Measurements from ENCODE around the gene SMIM45.
"Not testable (repeated sequence)": the region's sequence is repeated elsewhere in the genome, so short reads cannot be mapped to it uniquely, and the experiment has no call there.

The SMIM45 gene

DNA sequence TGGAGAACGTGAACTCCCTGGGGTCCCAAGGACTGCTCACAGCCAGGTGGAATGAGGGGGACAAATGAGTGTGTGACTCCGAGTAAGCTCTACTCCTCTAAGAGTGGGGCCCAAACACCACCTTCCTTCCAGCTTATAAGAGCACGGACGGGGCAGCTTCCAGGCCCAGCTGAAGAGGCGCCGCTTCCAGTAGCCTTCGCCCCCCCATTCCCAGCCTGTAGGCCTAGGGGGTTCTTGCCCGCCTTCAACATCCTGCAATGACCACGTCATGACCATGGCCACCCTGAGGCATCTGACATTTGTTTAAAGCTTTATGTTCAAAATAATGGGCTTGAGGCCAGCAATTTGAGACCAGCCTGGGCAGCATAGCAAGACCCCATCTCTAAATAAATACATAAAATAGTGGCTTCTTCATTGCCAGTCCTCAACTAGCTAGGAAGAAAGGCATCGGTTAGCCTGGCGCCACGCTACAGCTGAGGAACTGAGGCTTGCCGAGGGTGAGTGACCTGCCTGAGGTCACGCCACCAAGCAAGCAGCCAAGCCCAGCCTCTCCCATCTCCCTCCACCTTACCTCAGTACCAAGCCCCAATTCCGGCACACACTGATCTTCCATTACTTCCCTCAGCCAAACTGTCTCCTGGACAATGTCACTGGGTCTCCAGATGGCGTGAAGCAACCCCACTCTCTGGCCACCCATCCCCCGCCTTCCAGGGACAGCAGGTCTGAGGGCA lies 17.5 kb upstream of the SMIM45 start:
- no peak for DNase-seq (ENCODE audit: low spot score)

- DNase-seq (ENCODE audit: low spot score): no peak
Observed at GRCh38 chr22:41935015-41935351, 17.0 kb upstream of the SMIM45 start.

DNA sequence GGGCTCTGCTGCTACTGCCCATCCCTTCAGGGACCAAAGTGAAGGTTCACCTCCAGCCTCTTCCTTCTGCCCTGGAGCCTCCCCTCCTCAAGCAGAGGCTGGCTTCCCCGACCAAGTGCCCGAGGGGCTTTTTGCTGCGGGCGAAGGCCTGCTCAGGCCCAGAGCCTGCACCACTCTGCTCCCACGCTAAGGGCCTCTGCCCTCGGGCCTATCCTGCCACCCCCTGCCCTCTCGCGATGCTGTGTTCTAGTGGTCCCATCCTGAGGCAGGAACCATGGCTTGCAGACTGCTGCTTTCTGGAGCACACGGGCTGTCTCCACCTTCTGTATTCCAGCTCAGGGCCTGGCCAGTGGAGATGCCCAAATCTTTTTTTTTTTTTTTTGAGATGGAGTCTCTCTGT lies 16.4 kb upstream of the SMIM45 start:
- no peak for DNase-seq (ENCODE audit: low spot score)

- DNase-seq (ENCODE audit: low spot score): no peak
Observed at GRCh38 chr22:41936894-41937169, 15.1 kb upstream of the SMIM45 start.

DNA sequence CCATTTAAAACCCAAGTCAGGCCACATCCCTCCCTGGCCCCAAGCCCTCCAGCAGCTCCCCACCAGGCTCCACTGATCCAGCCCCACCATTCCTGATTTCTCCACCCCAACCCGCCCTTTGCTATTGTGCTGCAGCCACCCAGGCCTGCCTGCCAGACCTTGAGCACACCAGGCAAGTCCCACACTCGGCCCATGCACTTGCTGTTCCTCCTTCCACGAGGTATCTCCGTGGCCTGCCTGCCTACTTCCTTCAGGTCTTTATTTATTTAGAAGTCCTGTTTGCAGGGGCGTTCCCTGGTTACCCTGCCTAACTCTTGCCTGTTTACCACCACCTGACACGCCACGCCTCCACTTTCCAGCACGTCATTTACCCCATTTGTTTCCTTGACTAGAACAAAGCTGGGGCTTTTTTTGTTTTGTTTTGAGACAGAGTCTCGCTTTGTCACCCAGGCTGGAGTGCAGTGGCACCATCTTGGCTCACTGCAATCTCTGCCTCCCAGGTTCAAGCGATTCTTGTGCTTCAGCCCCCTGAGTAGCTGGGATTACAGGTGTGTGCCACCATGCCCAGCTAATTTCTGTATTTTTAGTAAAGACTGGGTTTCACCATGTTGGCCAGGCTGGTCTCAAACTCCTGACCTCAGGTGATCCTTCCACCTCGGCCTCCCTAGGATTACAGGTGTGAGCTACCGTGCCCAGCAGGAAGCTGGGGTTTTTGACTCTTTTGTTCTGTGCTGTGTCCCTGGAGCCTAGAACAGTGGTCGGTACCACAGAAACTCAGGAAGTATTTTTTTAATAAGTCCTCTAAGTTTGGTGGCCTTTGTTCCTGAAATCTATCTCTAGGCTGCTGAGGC lies 11.7 kb upstream of the SMIM45 start:
- peak; percentile 86 for DNase-seq (ENCODE audit: low spot score)

DNA sequence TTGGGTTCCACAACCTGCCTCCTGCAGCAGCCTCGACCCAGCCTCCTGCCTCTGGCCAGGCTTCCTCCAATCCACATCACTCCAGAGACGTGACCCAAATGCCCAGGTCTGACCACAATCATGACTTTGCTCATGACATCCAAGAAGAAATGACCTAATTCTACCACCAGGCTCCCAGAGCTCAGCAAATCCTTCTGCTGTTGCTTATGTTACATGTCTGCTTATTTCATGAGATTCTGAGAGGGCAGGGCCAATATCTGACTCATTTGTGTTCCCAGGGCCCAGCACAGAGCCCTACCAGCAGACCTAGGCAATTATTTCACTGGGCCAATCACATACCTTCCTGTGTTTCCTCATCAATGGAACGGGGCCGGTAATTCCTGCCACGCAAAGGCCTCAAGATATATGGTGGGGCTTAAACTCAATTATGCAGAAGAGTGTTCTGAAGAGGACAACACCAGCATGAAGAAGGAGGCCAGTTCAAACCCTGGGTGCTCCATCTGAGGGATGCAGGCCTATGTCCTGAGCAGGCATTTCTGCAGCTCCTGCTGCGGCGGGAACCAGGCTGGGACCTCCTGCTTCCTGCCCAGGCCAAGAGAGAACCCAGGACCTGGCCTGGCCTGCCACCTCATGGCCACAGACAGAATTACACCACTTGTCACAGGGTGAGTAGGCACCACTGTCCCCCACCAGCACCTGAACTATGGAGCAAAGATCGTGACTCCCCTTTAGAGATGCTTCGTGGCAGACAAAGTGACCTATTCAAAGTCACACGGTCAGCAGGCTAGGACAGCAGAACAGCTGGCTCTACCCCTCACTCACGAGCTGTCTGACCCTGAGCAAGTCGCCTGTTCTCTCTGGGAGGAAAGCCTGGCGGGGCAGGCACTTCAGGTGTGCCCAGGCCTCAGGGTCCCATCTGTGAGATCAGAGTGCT lies 10.9 kb upstream of the SMIM45 start:
- peak; percentile 82 for DNase-seq (ENCODE audit: low spot score)

GRCh38 chr22:41943661-41944209 lies 8.2 kb upstream of the SMIM45 start:
- no peak for DNase-seq (ENCODE audit: low spot score)

DNA sequence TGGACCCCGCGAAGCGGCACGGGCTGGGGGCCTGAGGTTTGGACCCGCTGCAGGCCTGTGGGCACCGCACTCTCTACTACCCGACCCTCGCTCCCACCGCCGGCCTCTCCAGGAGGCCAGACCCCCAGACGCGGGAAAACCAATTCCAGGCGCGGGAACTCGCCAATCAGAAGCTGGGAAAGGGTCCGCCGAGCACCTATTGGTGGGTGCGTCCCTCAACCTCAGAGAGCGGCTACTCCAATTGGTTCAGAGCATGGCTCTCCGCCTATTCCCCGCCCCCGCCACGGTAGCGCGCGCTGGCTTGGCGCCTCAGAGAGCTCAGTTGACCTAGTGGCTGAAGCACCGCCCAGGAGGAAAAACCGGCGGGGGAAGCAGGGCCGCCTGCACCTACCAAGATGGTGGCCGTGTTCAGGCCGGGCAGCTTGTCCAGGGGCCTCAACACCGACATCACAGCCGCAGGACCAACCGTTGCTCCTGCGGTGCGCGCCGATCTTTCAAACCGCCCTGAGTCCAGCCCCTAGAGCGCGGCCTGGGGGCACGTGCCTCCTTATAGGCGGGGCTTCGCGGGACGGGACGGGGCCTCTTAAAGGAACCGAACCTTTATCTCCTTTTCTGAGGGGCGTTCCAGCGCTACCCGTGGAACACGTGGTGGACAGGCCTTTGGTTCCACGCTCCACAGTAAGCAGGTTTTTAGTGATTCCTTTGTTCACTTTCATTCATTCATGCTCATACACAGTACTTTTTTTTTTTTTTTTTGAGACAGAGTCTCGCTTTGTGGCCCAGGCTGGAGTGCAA lies 5.1 kb upstream of the SMIM45 start, which contains the start of gene CENPM:
Gene CENPM, minus strand, starts transcription at position 524 of the 795 bp plus-strand sequence. Its CDS starts 76 bp downstream, at position 448.
- peak; percentile 87 for DNase-seq (ENCODE audit: low spot score)

GRCh38 chr22:41947424-41948080 lies 4.4 kb upstream of the SMIM45 start:
- no peak for DNase-seq (ENCODE audit: low spot score)

DNA sequence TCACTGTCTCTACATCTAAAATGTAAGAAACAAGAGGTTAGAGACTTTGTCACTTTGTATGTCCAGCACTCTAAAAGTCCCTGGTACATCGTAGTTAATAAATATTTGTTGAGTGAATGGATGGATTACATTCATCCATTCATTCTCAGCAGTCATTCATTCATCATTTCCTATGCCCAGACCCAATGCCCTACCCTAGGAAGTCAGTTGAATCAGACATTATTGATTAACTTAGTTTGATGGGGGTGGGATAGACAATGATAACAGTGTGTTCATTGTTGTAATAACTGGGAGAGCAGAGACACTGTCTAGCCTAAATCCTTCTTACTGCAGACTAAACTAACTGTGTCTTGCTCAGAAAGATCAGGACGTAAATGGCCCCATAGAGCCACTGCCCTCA lies 3.8 kb upstream of the SMIM45 start:
- no peak for DNase-seq (ENCODE audit: low spot score)

GRCh38 chr22:41948928-41949296 lies 3.0 kb upstream of the SMIM45 start:
- not testable (repeated sequence) for DNase-seq (ENCODE audit: low spot score)

- no peak for DNase-seq (ENCODE audit: low spot score)
Observed at GRCh38 chr22:41949297-41949965, 2.5 kb upstream of the SMIM45 start.

DNA sequence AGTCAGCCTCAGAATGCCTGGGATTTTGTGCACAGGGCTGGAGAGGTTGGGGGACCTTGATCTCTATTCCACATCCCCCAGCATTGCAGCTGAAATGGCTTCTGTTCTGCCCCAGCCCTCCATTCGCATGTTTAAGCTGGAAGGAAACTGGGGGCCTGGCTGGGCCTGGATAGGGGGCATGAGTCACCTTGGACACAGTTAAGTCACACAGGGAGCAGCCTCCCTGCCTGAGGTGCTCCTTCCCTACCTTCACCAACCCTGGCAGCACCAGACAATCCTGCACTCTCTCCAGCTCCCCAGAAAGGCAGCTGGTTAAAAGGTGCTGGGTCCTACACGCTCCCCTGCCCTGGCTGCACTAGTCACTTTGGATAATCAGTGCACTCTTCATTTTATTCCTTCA lies 763 bp downstream of the SMIM45 start:
- DNase-seq (ENCODE audit: low spot score): no peak

DNA sequence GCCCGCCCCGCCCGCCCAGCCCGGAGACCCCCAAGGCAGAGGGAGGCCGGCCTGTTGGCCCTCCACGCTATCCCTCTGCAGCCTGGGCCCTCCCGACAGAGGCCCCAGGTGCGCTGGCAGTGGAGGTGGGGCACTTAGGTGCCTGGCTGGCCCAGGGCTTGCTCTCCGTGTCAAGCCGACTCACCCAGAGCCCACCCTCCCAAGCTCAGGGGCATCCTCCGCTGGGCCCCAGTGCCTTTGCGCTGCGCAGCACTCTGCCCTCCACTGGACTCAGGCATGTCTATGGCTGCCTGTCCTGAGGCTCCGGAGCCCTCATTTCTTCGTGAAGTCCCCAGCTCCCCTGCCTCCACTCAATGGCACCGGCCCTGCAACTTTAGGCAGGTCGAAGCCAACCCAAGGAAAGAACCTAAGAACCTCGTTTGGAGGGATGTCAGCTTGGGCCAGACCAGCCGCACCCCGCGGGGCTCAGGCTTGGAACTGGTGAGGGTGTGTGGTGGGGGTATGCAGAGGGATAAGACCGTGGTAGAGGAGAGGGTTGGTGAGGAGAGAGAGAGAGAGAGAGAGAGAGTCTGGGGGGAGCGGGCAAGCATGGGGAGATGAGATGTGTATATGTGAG lies 6.1 kb downstream of the SMIM45 start:
- no peak for DNase-seq (ENCODE audit: low spot score)

GRCh38 chr22:41963453-41964111 lies 11.6 kb downstream of the SMIM45 start:
- DNase-seq (ENCODE audit: low spot score): no peak

- DNase-seq (ENCODE audit: low spot score): no peak
Observed at GRCh38 chr22:41964112-41964491, 12.2 kb downstream of the SMIM45 start.

- DNase-seq (ENCODE audit: low spot score): no peak
Observed at GRCh38 chr22:41966225-41966606, 14.3 kb downstream of the SMIM45 start.

GRCh38 chr22:41966607-41967240 lies 14.8 kb downstream of the SMIM45 start:
- no peak for DNase-seq (ENCODE audit: low spot score)

- DNase-seq (ENCODE audit: low spot score): no peak
Observed at GRCh38 chr22:41968601-41969000, 16.7 kb downstream of the SMIM45 start.

Data from germinal center (tissue), 1 donor.